Duodenal mucosa (tissue), 2 donors: ENCODE data around the gene OR2D3.
"Not testable (repeated sequence)": the region's sequence is repeated elsewhere in the genome, so short reads cannot be mapped to it uniquely, and the experiment has no call there.

Source experiments
- H3K27ac ChIP-seq: one replicate; pipeline ENCODE4 v1.7.0; 2013; ENCODE audit warnings: low read depth, low read length
- H3K27me3 ChIP-seq, 2 donors: one replicate each; pipeline ENCODE4 v1.7.0; 2013; ENCODE audit warnings: low read length in 2 of 2, control low read depth in 1 of 2; ENCODE audit not compliant: insufficient read depth in 2 of 2, control insufficient read depth in 1 of 2
- H3K36me3 ChIP-seq, 2 donors: one replicate each; pipeline ENCODE4 v1.7.0; 2013; ENCODE audit warnings: low read length in 2 of 2, control low read depth in 1 of 2; ENCODE audit not compliant: insufficient read depth in 2 of 2, control insufficient read depth in 1 of 2
- H3K4me1 ChIP-seq, 2 donors: one replicate each; pipeline ENCODE4 v1.7.0; 2013; ENCODE audit warnings: low read length in 2 of 2, control low read depth in 1 of 2; ENCODE audit not compliant: insufficient read depth in 2 of 2, control insufficient read depth in 1 of 2
- H3K4me3 ChIP-seq, 2 donors: one replicate each; pipeline ENCODE4 v1.7.0; 2013; ENCODE audit warnings: low read length in 2 of 2, low read depth in 1 of 2
- H3K9ac ChIP-seq, 2 donors: one replicate each; pipeline ENCODE4 v1.7.0; 2013; ENCODE audit warnings: low read length in 2 of 2, low read depth in 1 of 2
- H3K9me3 ChIP-seq, 2 donors: one replicate each; pipeline ENCODE4 v1.7.0; 2013; ENCODE audit warnings: low read length in 2 of 2, control low read depth in 1 of 2; ENCODE audit not compliant: control insufficient read depth in 1 of 2

The OR2D3 gene

GRCh38 chr11:6895010-6895409 is 25.8 kb upstream of the OR2D3 start:
- Histone ChIP-seq H3K27ac (no peak overlapping the region), H3K36me3 (no peaks in the 10 kb centered on the region), H3K4me1 (no peaks in the 10 kb centered on the region), H3K4me3 (no peak overlapping the region), H3K27me3 (no peaks in the 10 kb centered on the region), H3K9me3 (no peaks in the 10 kb centered on the region), H3K9ac (no peak overlapping the region)

- Histone ChIP-seq H3K4me1 (no peaks in the 10 kb centered on the region), H3K27me3 (no peaks in the 10 kb centered on the region), H3K4me3 (no peak overlapping the region), H3K9ac (no peak overlapping the region), H3K9me3 (no peaks in the 10 kb centered on the region), H3K27ac (no peak overlapping the region), H3K36me3 (no peaks in the 10 kb centered on the region)
Observed at GRCh38 chr11:6898911-6899310, 21.9 kb upstream of the OR2D3 start.

- Histone ChIP-seq H3K36me3 (no peaks in the 10 kb centered on the region), H3K4me1 (no peaks in the 10 kb centered on the region), H3K9ac (no peak overlapping the region), H3K4me3 (no peak overlapping the region), H3K27ac (no peak overlapping the region), H3K27me3 (no peaks in the 10 kb centered on the region), H3K9me3 (no peaks in the 10 kb centered on the region)
Observed at GRCh38 chr11:6900327-6900999, 20.3 kb upstream of the OR2D3 start.

- H3K9me3 ChIP-seq, H3K9ac ChIP-seq, H3K36me3 ChIP-seq, H3K4me3 ChIP-seq, H3K27ac ChIP-seq, H3K27me3 ChIP-seq, H3K4me1 ChIP-seq: not testable (repeated sequence)
Observed at GRCh38 chr11:6904804-6905203, 16.0 kb upstream of the OR2D3 start.

GRCh38 chr11:6911378-6911777 is 9.4 kb upstream of the OR2D3 start:
- H3K4me3 ChIP-seq = no peak overlapping the region
- H3K9ac ChIP-seq = no peak overlapping the region
- H3K4me1 ChIP-seq = no peaks in the 10 kb centered on the region
- H3K27ac ChIP-seq = no peak overlapping the region
- H3K36me3 ChIP-seq = no peaks in the 10 kb centered on the region
- no peaks in the 10 kb centered on the region for H3K27me3 ChIP-seq
- H3K9me3 ChIP-seq = no peaks in the 10 kb centered on the region

- no peak overlapping the region for H3K27ac ChIP-seq
- H3K9ac ChIP-seq = no peak overlapping the region
Observed at GRCh38 chr11:6911948-6912347, 8.9 kb upstream of the OR2D3 start.

GRCh38 chr11:6919698-6920097 is 1.1 kb upstream of the OR2D3 start:
- Histone ChIP-seq H3K36me3 (no peaks in the 10 kb centered on the region), H3K9me3 (no peaks in the 10 kb centered on the region), H3K4me3 (no peak overlapping the region), H3K9ac (no peak overlapping the region), H3K27me3 (no peaks in the 10 kb centered on the region), H3K27ac (no peak overlapping the region), H3K4me1 (no peaks in the 10 kb centered on the region)

More at GRCh38 chr11:6911948-6912347, 8.9 kb upstream of the OR2D3 start:
- H3K36me3 ChIP-seq = no peaks in the 10 kb centered on the region
- H3K9me3 ChIP-seq = no peaks in the 10 kb centered on the region
- no peak overlapping the region for H3K4me3 ChIP-seq
- no peaks in the 10 kb centered on the region for H3K4me1 ChIP-seq
- no peaks in the 10 kb centered on the region for H3K27me3 ChIP-seq

GRCh38 chr11:6925007-6925577 is 4.3 kb downstream of the OR2D3 start:
- H3K9me3 ChIP-seq = no peaks in the 10 kb centered on the region
- peaks cover 0 to 13% of the 10 kb centered on the region in 2 donors for H3K4me1 ChIP-seq
- no peak overlapping the region for H3K4me3 ChIP-seq
- no peak overlapping the region for H3K27ac ChIP-seq
- H3K27me3 ChIP-seq = peaks cover 0 to 4% of the 10 kb centered on the region in 2 donors
- H3K9ac ChIP-seq = no peak overlapping the region
- H3K36me3 ChIP-seq = no peaks in the 10 kb centered on the region

- Histone ChIP-seq H3K27ac (no peak overlapping the region), H3K9me3 (no peaks in the 10 kb centered on the region), H3K9ac (peak overlapping the region in 1 of 2 donors; percentile 84), H3K4me3 (peak overlapping the region; percentile 87 to 97), H3K36me3 (no peaks in the 10 kb centered on the region), H3K27me3 (peaks cover 0 to 4% of the 10 kb centered on the region in 2 donors), H3K4me1 (peaks cover 0 to 13% of the 10 kb centered on the region in 2 donors)
Observed at GRCh38 chr11:6925636-6926207, 4.9 kb downstream of the OR2D3 start.

- peak within 1 kb of the TSS; percentile 67 to 84 for H3K9ac ChIP-seq
- peak within 1 kb of the TSS; percentile 68 for H3K27ac ChIP-seq
- peak within 1 kb of the TSS; percentile 87 to 97 for H3K4me3 ChIP-seq
- peaks cover 0 to 4% of the 10 kb centered on the region in 2 donors for H3K27me3 ChIP-seq
- H3K9me3 ChIP-seq = no peaks in the 10 kb centered on the region
- H3K36me3 ChIP-seq = no peaks in the 10 kb centered on the region
- H3K4me1 ChIP-seq = peaks cover 0 to 13% of the 10 kb centered on the region in 2 donors
Observed at GRCh38 chr11:6926208-6927029, 5.6 kb downstream of the OR2D3 start, which contains the start of gene ZNF215. ZNF215 (plus strand) TSS chr11:6926426; CDS start chr11:6932273, 5,847 bp downstream.
